Measurements from ENCODE around the gene FRG1.

- no peak for TF ChIP-seq POLR2A (IDR thresholded peaks at IDR 0.05)
- TF ChIP-seq CTCF (IDR thresholded peaks at IDR 0.05), result no peak
These were observed 33.0 kb downstream of the FRG1 start for GRCh38 chr4:189973646-189974045.

Measured in adrenal gland (tissue), 5 donors.